HG03439 (cell line): ENCODE measurements around the gene LTB4R2.

Experiments used
- ATAC-seq: cut with Tn5 transposase; IDR thresholded peaks from one replicate; pipeline ENCODE4 v1.9.1; 2021; ENCODE audit warnings: mild to moderate bottlenecking, moderate library complexity; ENCODE audit not compliant: unreplicated experiment

The LTB4R2 gene

DNA sequence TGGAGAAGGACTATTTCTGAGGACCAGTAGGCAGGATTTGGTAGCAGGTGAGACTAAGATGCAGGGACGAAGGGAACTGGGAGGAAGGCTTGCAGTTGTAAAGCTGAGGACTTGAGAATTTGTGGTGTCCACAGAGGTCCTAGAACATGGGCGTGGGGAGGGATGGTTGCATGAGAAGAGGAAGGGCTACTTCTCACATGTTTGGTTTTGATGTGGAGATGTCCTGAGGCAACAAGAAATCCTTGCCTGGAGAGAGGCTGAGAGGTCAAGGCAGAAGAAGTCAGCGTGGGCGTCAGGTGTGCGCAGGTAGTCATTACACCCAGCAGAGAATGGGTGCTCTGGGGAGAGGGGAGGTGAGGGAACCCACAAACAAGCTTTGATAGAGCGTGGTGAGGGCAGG is 32.9 kb upstream of the LTB4R2 start:
- ATAC-seq = no peak

DNA sequence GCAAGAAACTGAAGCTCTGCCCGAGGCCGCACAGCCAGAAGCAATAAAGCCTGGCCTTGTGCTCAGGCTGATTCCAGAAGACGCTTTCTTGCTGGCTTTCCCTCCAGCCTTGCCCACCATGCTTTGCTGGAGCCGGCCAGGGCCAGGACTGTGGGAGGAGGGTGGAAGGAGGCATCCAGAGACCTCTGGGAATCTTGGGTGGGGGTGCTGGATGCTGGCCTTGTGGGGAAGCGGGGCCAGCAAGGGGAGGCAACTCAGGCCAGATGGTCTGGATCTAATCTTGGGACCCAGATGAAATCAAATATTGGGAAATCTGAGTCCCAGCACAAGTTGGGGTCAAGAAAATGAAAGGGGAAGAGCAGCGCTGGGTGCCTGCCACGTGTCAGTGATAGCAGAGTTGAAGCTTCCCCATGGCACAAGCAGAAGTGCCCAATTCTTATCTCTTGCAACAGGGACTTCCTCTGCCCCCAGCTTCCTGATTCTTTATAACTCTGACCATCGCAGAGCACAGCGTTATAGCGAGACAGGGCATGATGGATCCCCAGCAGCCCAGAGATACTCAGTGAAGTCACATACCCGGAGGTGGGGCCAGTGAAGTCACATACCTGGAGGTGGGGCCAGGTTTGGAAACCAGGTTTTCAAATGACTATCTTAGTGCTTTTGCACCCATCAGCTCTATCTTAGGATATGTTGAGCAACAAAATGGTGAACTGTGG is 32.2 kb upstream of the LTB4R2 start:
- no peak for ATAC-seq

DNA sequence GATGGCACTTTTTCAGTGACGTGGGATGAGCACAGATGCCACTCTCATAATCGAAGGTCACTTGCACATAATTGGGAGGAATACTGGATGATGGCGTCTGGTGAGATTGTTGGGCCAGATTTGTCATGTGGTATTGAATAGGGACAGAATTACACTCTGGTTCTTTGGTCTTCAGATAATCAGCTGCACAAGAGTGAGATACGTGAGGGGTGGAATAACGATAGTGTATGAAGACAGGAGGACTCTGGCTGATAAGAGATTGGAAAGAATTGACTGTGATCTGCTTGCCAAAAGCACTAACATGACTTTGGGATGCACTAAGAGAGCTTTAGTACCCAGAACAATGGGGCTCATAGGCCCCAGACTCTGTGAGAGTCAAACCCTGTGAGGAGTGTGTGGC is 31.5 kb upstream of the LTB4R2 start:
- ATAC-seq = no peak

DNA sequence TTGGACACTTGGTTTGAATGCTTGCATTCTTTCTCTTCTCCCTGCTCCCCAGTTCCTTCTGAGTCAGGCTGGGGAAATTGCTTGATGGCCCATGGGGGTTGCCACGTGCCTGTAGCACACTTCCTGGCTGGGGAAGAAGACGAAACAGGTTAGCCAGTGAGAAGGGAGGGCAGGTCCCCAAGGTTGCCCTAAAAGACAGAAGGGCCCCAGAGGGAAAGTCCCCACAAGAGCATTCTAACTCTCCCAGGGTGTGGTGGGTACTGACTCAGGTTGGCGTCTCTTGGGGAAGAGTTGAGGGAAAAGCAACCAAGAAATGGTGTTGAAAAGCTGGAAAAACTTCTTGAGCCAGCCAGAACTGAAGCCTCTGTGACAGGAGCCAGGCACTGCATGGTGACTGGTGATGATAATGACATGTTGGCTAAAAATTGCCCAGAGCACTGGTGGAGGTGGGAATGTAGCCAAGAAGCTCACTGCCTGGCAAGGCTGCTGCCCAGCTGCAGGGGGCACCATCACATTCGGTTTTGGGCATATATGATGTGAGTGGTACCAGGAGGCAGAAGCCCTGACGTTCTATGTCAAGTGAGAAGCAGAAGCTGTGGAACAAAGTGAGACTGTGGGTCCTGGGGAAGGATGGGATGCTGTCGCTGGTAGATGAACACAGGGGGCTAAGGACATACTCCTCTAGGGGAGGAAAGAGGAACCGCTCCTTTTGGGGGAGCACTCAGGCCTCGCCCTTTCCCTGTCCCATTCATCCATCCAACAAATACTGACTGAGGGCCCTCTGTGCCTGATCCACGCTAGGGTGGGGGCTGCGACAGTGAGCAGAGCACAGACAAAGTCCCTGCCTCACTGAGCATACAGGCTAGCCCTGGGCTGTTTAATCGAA is 30.4 kb upstream of the LTB4R2 start:
- peak; percentile 54 for ATAC-seq

DNA sequence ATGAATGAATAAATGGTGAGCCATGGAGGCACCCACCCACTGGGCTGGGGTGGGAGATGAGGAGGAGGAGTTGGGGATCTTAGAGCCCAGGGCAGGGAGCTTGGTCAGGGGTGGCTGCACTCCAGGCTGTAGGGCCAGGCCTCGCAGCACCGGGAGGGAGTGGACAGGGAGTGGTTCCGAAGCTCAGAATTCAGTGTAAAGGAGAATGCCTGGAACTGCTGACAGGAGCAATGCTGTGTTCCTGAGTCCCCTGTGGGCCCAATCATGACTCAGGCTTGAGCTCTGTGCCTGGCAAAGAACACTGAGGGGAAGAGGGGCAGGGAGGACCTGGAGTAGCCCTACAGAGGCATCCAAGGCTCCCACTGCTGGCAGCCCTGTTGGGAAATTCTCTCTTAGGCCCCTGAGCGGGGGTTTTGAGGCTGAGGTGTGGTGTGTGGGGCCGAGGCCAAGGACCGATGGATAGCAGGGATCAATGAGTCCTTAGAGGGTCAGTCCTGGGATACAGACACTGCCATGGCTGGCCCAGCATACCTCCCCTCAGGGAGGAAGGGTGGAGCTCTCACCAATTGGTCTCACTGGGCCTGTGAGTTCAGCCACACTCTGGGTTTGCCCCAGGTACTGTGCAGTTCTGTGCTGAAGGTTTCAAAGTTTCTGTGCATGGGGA is 29.0 kb upstream of the LTB4R2 start:
- ATAC-seq = no peak

DNA sequence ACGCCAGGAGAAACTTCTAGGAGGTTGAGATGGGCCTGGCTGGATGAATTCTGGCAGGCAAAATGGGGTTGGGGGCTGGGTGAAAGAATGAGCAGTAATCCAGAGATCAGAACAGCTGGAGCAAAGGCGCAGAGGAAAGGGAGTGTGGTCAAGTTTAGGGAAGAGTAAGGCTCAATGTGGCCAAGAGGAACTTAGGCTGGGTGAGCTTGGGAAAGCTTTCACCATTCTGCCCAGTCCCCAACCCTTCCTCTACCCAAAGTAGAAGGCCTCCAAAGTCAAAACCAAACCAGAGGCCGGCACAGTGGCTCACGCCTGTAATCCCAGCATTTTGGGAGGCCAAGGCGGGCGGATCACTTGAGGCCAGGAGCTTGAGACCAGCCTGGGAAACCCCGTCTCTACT is 28.3 kb upstream of the LTB4R2 start:
- ATAC-seq = no peak

DNA sequence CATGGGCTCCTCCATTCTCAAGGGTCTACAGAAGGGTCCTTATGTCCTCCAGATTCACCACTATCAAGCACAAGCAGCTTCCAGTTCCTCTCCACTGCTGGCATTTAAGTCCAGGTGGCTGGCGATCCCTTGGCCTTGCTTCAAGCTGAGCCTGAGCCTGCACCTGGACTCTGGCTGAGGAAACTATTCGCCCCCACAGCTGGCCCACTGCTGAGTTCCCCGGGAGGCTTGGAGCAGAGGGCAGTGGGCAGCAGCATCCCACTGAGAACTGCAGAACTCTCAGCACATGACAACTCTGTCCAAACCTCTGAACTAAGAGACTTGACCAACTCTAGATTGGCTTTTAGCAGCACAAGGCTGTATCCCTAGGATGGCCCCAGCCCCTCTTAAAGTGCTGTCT is 27.2 kb upstream of the LTB4R2 start:
- no peak for ATAC-seq

DNA sequence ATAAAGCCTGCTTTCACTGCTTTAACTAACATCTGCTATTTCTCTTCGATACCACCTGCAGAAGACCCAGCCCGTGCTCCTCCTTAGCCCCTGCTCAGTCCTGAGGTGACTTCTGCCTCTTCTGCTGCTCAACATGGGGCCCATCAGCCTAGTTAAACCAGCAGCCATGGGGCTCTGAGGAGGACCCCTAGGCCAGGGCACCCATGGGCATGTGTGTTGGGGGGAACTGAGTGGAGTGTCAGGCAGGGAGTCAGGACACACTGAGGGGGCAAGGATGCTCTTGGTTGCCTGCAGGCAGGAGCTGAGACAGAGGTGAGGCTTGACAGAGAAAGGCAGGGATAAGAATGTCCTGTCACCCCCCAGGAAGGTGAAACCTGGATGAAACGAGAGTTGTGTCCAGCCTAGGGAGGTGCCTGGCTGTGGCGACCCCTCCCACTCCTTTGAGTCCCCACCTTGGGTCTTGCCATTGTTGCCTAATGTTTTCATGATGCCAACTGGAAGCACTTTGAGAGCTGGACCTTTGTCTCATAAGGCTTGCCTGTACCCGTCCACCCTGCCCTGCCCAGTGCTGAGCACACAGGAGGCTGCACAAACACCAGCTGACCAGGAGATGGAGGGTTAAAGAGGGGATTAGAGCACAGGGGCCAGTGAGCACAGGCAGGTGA is 26.0 kb upstream of the LTB4R2 start:
- ATAC-seq = no peak

DNA sequence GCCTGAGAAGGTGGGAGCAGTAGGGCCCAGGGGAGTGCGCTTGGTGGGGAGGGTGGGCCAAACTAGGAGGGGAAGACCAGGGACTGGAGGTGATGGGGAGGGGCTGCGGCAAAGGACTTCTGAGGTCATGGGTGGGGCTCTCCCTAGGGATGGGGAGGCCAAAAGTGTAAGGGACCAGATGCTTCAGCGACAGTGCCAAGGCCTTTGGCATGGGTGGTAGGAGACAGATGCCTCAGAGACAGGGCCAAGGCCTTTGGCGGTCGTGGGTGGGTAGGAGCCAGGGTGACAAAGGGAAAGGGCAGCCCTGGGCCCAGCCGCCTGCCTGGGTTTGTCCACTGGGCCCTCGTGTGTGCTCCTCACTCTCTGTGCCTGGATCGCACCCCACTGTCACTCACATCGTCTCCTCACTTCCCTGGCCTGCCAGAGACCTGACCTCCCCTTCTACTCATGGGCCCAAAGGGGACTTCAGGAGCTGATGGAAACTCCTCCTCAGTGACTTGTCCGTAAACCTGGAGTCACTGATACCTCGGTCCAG is 25.4 kb upstream of the LTB4R2 start:
- no peak for ATAC-seq

DNA sequence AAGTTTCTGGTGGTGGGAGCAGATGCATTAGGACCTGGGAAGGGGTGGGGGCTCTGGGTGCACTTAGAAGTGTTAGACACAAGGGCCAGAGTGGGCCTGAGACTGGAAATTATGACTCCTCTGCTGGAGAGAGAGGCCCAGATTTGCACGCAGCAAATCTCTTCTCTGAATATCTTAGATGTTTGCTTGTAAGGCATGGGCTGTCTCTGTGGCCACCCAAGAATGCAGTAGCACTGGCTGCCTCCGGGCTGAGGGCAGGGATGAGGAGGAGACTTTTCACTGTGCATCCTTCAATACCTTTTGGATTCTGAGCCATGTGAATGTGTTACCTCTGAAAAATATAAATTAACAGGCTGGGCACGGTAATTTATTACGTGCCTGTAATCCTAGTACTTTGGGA is 24.6 kb upstream of the LTB4R2 start:
- ATAC-seq = no peak

DNA sequence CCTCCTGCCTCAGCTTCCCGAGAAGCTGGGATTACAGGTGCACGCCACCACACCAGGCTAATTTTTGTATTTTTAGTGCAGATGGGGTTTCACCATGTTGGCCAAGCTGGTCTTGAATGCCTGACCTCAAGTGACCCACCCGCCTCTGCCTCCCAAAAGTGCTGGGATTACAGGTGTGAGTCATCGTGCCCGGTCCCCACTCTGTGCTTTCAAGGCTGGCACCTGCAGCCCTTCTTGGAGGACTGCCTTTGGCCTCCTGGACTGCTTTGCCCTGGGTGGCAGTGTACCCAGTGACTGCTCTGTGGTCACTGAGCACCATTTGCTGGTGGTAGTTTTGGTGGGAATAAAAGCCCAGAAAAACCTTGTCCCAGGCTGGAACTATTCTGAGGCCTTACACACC is 22.9 kb upstream of the LTB4R2 start:
- ATAC-seq = no peak

DNA sequence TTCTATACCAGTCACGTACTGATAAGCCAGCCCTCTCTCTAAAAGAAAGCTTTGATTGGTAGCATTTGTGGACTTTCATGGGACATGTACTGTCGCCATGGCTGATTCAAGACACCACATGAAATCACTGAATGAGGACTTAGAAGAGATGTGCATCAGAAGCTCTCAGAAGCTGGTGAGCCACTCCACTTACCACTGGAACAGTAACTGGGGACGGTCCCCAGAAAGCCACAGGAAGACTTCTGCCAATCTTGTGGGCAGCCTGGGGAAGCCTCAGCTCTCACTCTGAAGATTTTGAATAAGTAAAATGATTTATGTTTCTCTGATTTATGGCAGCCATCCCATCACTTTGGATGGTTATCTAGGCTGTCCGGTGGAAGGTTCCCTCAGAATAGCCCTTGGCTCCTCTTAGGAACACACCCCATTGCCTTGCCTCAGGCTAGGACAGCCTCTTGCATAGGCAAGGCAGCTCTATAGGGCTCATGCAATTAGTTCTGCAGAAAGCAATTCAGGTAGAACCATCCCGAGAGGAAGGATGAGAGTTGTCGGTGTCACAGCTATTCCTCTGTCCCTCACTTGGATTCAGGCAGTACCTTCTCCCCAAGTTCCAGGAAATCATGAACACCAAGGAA is 20.2 kb upstream of the LTB4R2 start:
- ATAC-seq = no peak

DNA sequence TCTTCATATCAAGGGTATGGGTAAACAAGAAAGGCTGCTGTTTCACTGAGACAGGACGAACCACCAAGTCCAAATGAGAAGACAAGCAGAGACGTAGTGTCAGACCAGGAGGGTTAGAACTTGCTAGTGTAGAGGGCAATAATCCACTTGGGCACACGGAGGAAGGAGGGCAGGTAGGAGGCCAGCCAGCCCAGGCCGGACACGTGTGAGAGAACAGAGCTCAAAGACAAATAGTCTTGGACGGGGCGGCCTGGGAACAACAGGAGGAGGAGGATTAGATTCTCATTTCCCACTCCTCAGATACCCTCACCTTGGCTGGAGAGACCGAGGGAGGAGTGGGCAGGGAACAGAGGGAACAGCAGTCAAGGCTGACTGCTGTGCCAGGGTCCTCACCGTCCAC is 19.2 kb upstream of the LTB4R2 start:
- no peak for ATAC-seq

DNA sequence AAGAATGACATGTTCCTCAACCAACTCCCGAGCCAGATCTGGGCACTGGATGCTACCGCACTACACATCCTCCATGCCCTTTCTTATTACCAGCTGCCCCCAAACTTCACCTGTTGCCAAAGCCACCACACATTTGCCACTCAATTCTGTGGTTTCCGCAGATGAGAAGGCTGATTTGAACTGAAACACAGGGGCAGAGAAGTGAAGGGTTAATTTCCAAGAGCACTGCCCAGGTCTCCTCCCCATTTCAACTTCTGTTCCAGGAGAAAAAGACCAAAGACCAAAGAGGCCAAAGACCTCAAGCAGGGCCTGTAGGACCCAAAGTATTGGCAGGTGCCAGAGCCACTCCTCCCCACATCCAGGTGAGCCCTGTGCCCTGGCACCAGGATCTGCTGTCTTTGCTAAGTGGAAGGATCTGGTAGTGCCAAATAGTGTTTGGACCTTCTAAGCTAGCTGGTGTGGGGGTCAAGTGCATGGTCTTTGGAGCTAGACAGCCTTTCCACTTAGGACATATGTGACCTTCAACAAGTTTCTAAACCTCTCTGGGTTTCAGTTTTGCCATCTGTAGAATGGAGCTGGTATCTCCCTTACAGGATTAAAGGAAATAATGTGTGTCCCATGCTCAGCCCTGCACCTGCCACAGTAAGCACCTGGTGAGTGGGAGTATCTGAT is 18.4 kb upstream of the LTB4R2 start:
- ATAC-seq = no peak

DNA sequence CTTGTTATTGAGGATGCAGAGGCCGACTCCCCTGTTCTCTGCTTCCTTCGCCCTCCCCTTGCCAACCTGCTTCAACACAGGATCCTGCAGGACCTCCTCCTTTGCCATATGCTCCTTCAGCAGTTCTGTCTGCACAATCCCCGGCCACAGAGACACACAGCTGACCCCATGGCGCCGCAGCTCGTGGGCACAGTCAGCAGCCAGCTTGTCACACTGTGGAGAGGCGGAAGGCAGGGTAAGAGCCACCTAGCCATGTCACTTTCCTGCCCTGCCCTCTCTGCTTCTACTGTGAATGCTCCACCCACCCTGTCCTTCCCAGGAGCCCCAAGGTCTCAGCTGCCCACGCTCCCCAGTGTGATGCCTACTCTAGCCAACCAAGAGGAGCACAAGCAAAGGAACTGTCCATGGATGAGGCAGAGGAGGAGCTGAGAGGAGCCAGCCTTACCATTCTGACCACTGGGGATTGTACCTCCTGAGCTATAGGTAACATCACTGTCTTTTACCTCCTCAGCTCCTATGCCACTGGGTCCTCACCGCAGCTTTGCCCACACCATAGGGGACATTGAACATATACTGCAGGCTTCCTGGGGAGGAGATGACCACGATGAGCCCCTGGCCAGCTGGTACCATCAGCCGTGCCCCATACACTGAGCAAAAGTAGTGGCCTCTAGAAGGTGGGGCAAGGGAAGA is 17.7 kb upstream of the LTB4R2 start:
- ATAC-seq = no peak

DNA sequence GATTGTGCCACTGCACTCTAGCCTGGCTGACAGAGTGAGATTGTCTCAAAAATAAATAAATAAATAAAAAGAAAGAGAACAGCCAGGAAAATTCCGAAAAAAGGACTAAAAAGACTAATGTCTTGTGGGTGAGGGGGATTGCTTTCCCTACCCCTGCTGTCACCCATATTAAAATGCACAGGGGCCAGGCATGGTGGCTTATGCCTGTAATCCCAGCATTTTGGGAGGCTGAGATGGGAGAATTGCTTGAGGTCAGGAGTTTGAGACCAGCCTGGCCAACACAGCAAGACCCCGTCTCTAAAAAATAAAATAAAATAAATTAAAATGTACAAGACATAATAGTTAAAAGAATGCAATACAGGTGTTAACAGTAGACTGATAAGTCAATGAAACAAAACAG is 16.4 kb upstream of the LTB4R2 start:
- no peak for ATAC-seq

DNA sequence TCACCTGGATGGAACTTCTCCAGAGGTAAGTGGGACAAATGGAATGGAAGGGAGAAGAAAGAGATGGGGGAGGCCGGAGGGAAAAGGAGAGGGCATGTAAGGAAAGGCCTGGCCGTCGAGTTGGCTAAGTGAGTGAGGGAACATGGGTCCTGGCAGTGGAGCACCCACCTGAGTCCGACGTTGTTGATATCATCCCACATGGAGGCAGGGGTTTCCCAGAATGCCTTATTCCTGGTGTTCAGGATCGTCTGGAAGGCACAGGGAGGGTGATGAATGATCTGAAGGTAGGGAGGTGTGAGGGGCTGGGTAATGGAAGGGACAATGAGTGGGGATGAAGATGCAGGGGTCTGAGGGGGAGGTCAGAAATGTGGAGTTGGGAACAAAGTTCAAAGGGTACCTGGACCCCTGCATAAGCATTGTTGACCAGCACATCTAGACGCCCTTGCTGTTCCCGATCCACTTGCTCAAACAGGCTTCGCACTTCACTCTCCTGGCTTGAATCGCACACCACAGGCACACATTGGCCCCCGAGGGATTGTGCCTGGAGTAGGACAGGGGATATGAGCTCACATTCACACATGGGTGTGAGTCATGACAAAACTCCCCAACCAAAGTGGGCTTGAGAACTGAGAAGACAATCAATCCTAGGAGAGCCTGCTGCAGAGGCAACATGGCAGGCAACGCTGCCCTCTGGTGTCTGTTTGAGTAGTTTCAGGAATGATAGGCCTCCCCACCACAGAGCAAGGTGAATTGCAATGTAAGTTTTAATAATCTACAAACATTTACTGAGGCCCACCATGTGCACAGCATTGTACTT is 13.4 kb upstream of the LTB4R2 start:
- ATAC-seq = peak; percentile 44

DNA sequence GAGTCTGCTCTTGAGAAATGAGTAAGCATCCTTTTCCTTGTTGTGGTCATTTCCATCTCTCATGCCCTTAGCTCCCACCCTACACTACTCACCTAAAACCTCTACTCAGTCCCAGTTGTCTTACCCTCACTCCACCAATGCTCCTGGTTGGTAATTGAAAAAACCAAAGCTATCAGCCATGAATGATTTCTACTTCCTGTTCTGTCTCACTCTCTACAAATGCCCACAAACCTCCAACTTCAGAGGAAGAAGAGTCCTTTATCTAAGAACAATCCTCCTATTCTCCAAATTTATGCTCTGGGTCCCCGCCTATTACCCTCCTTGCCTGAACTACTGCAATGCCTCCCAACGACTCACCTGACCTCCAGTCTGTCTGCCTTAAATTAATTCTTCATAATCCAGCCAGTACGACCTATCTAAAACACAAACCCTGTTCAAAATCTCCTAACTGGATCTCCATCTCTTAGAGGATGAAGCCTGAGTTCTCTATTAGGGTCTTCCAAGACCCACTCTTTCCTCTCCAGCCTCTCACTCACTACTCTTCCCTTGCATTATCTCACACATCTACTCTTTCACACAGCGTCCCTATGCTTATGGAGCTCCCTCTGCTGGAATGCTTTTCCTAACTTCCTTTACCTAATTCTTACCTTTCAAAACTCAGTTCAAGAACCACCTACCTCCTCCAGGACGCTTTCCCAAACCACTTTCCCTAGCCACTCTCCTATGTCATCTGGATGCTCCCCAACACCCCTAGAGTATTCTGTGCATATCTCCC is 12.6 kb upstream of the LTB4R2 start:
- ATAC-seq = no peak
